ENCODE measurements around the gene SF1.

SF1 gene

DNA sequence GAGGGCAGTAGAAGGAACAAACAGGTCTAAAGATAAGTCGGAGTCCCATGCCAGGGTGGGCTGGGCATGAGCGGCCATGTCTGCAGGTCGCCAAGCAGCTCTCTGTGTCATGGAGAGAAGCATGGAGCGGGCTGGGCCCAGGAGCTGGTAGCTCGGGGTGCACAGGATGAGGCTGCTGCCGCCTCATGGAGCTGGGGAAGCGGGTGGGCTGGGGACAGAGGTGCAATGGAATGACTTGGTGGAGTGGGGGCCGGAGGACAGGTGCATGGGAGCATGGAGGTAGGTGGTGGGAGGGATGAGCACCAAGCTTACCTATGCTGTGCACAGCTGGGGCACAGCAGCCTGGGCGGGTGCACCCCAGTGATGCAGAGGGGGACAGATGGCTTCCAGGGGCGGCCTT lies 58.9 kb downstream of the SF1 start:
- H3K4me1 ChIP-seq (ENCODE audit: control insufficient read depth, insufficient read depth, low read length), result peaks cover 7% of the 10 kb centered on the region
- H3K9me3 ChIP-seq (ENCODE audit: control insufficient read depth, low read length), result no peaks in the 10 kb centered on the region
- H3K9ac ChIP-seq (ENCODE audit: low read length), result no peak overlapping the region
- peaks cover 84% of the 10 kb centered on the region for H3K27me3 ChIP-seq (ENCODE audit: control insufficient read depth, insufficient read depth, low read length)
- H3K4me3 ChIP-seq (ENCODE audit: low read length), result no peak overlapping the region
- no peaks in the 10 kb centered on the region for H3K36me3 ChIP-seq (ENCODE audit: control insufficient read depth, insufficient read depth, low read length)

DNA sequence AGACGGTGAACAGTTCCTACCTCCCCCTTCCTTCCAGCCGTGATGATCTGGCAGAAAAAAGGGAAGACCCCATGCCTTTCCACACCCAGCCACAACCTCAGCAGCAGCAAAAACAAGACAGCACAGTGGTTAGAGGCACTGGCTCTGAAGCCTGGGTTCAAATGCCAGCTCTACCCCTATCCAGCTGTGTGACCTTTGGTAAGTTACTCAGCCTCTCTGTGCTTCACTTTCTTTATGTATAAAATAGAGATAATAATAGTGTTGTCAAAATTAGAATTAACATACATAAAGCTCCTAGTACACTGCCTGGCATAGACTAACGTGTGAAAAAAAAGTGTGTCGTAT lies 59.6 kb downstream of the SF1 start:
- H3K4me1 ChIP-seq (ENCODE audit: control insufficient read depth, insufficient read depth, low read length), result peaks cover 4% of the 10 kb centered on the region
- no peaks in the 10 kb centered on the region for H3K36me3 ChIP-seq (ENCODE audit: control insufficient read depth, insufficient read depth, low read length)
- H3K27me3 ChIP-seq (ENCODE audit: control insufficient read depth, insufficient read depth, low read length), result peaks cover 88% of the 10 kb centered on the region
- no peak overlapping the region for H3K9ac ChIP-seq (ENCODE audit: low read length)
- no peaks in the 10 kb centered on the region for H3K9me3 ChIP-seq (ENCODE audit: control insufficient read depth, low read length)
- no peak overlapping the region for H3K4me3 ChIP-seq (ENCODE audit: low read length)

DNA sequence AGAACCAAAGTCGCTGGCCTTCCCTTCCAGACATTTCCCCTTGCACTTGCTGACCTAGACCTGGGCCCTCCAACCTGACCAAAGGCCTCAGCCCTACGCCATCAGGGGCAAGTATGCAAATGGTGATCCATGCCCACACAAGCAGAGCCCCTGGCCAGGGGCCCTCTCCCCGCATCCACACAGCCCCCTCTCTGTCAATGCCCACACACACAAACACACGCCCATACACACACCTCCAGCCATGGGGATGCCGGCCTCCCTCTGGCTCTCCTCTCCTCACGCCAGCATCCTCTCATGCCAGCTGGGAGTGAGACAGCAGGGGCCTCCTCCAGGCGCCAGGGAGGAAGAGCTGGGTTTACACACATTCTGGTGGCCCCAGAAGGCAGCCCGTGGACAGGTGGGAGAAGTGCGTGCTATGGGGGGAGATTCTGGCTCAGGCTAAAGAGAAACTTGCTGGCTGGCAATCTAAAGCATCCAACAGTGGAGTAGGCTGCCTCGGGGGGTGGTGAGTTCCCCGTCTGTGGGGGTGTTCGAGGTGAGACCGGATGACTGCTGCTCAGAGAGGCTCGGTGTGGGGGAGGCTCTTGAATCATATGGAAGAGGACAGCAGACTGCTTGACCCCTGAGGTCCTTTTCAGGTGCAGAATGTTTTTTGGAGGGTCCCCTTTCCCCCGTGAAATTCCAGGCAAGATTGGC lies 60.1 kb downstream of the SF1 start:
- Histone ChIP-seq H3K36me3 (ENCODE audit: control insufficient read depth, insufficient read depth, low read length) (no peaks in the 10 kb centered on the region), H3K27me3 (ENCODE audit: control insufficient read depth, insufficient read depth, low read length) (peaks cover 88% of the 10 kb centered on the region), H3K9ac (ENCODE audit: low read length) (no peak overlapping the region), H3K4me3 (ENCODE audit: low read length) (no peak overlapping the region), H3K9me3 (ENCODE audit: control insufficient read depth, low read length) (no peaks in the 10 kb centered on the region), H3K4me1 (ENCODE audit: control insufficient read depth, insufficient read depth, low read length) (no peaks in the 10 kb centered on the region)

DNA sequence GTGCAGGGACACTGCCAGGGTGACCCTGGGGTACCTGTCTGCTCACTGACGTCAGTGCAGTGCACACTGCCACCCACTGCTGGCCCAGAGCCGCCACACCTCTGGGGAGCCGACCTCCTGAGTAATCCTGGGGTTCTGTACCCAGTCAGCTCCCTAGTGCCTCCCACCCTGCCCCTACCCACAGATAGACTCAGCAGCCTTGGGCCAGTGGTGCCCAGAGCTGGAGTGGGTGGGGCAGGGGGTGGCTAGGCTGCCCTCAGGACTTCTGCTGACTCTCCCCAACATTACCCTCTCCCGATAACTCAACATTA lies 61.1 kb downstream of the SF1 start:
- no peak overlapping the region for H3K9ac ChIP-seq (ENCODE audit: low read length)
- peaks cover 94% of the 10 kb centered on the region for H3K27me3 ChIP-seq (ENCODE audit: control insufficient read depth, insufficient read depth, low read length)
- no peaks in the 10 kb centered on the region for H3K4me1 ChIP-seq (ENCODE audit: control insufficient read depth, insufficient read depth, low read length)
- H3K9me3 ChIP-seq (ENCODE audit: control insufficient read depth, low read length), result no peaks in the 10 kb centered on the region
- no peaks in the 10 kb centered on the region for H3K36me3 ChIP-seq (ENCODE audit: control insufficient read depth, insufficient read depth, low read length)
- no peak overlapping the region for H3K4me3 ChIP-seq (ENCODE audit: low read length)

DNA sequence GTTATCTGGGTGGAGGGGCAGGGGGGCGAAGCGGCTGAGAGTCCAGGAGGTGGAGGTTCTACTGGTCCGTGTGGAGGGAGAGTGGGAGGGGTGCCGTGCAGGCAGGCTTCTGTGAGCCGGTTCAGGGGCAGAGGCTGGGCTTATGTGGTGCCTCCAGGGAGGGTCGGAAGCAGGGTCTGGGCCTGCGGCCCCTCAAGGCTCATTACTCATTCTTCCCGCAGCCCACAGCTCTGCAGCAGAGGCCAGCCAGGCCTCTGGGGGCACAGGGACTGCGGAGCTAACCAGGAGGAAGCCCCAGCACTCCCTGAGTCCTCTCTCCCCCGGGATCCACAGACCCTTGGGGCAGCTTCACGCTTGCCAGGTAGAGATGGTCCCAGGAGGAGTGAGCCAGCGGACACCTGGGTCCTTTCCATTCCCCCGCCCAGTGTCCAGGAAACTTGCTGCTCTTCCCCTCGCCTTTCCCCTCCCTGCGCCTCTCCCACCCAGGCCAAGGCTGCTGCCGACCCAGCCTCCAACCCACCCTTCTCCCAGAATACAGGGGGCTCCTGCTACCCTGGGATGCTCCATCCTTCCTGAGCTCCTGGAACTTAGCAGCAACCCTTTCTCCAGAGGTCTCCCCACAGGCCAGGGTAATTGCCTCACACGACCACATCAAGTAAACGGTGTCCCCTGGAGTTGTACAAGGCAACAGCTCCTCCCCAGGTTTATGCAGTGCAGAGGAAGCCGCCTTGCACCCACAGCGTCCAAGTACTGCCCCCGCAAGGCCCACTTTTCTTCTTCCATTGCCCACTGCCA lies 61.7 kb downstream of the SF1 start:
- H3K4me3 ChIP-seq (ENCODE audit: low read length), result no peak overlapping the region
- no peaks in the 10 kb centered on the region for H3K9me3 ChIP-seq (ENCODE audit: control insufficient read depth, low read length)
- no peak overlapping the region for H3K9ac ChIP-seq (ENCODE audit: low read length)
- H3K27me3 ChIP-seq (ENCODE audit: control insufficient read depth, insufficient read depth, low read length), result peaks cover 94% of the 10 kb centered on the region
- H3K4me1 ChIP-seq (ENCODE audit: control insufficient read depth, insufficient read depth, low read length), result no peaks in the 10 kb centered on the region
- no peaks in the 10 kb centered on the region for H3K36me3 ChIP-seq (ENCODE audit: control insufficient read depth, insufficient read depth, low read length)

DNA sequence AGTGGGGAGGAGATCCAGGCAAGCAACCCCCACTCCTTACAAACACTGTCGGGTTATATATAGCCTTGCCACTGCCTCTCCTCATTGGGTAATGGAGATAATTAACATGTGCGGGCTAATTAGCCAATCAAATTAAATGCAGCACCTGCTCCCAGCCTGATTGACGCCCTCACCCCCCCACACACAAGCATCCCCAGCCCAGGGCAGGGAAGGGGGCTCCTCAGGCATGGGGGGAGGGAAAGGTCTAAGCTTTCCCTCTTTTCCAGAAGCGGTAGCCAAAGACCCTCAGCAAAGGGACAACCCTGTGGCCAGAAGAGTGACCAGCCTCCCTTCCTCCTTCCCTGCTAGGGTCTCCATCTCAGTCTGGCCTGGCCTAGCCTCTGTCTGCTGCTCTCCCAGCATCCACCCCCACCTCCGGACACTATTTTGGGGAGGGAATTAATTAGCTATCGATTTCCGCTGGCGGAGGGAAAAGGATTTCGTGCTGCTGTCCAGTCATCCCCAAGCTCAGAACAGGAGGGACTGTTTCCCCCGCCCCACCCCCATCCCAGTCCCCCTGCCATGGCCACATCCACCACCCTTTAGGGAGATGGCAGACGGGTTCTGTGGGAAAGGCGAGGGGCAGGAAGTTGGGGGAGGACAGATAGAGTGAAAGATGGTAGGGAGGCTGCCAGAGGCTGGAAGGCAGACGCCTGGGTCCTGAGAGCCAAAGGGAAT lies 62.4 kb downstream of the SF1 start:
- Histone ChIP-seq H3K36me3 (ENCODE audit: control insufficient read depth, insufficient read depth, low read length) (no peaks in the 10 kb centered on the region), H3K4me1 (ENCODE audit: control insufficient read depth, insufficient read depth, low read length) (peaks cover 4% of the 10 kb centered on the region), H3K9me3 (ENCODE audit: control insufficient read depth, low read length) (no peaks in the 10 kb centered on the region), H3K9ac (ENCODE audit: low read length) (no peak overlapping the region), H3K27me3 (ENCODE audit: control insufficient read depth, insufficient read depth, low read length) (peaks cover 94% of the 10 kb centered on the region), H3K4me3 (ENCODE audit: low read length) (no peak overlapping the region)

DNA sequence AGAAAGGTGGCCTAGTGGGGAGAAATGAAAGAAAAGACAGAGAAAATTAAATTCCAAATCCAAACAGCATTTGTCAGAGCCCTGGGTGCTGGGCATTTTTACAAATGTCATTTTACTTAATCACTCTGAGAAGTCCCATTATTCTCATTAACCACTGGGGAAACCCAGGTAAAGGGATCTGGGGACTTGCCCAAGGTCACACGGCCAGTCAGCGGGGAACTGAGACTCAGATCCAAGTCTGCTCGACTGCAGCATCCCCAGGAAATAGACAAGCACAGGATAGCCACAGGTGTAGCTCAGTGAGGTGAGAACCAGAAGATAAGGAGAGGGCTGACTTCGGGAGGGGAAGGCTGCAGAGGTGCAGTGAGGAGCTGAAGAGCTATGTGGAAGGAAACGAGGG lies 63.2 kb downstream of the SF1 start:
- Histone ChIP-seq H3K4me1 (ENCODE audit: control insufficient read depth, insufficient read depth, low read length) (peaks cover 5% of the 10 kb centered on the region), H3K27me3 (ENCODE audit: control insufficient read depth, insufficient read depth, low read length) (peaks cover 96% of the 10 kb centered on the region)

DNA sequence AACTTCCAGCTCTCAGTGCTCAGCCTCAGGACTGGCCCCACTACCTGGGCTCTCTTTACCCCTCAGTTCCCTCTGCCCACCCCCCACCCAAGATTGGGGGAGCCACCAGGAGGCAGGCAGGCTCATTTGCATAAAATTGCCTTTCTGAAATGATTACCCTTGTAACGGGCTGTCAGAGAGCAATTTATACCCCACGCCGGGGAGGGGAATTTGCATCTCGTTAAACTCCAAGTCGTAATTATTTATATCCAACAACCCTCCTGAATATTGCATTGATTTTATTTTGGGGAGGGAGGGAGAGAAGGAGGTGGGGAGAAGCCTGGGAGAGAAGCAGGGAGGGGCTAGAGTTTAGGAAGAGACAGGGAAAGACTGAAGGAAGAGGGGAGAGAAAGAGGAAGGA lies 63.7 kb downstream of the SF1 start:
- Histone ChIP-seq H3K9ac (ENCODE audit: low read length) (no peak overlapping the region), H3K4me1 (ENCODE audit: control insufficient read depth, insufficient read depth, low read length) (peaks cover 5% of the 10 kb centered on the region), H3K9me3 (ENCODE audit: control insufficient read depth, low read length) (no peaks in the 10 kb centered on the region), H3K27me3 (ENCODE audit: control insufficient read depth, insufficient read depth, low read length) (peaks cover 96% of the 10 kb centered on the region), H3K36me3 (ENCODE audit: control insufficient read depth, insufficient read depth, low read length) (no peaks in the 10 kb centered on the region), H3K4me3 (ENCODE audit: low read length) (no peak overlapping the region)

More for the DNA sequence above, 63.2 kb downstream of the SF1 start:
- Histone ChIP-seq H3K4me3 (ENCODE audit: low read length) (no peak overlapping the region), H3K9me3 (ENCODE audit: control insufficient read depth, low read length) (no peaks in the 10 kb centered on the region), H3K9ac (ENCODE audit: low read length) (no peak overlapping the region), H3K36me3 (ENCODE audit: control insufficient read depth, insufficient read depth, low read length) (no peaks in the 10 kb centered on the region)

Data from mucosa of stomach (tissue), 1 donor.